Large intestine (tissue), 3 donors: Measurements from ENCODE around the gene LPCAT4. TPM values are rescaled to one million over a fixed set of nuclear protein-coding genes. Genes with fewer than 3 reads are reported as not detected.
A peak's percentile ranks its signal among the peaks of the same experiment; 100 is the strongest.

Experiments
- DNase-seq, 2 donors: peaks; one replicate each; pipeline versions ENCODE4 v3.0.0 to v3.0.0-alpha.2; 2013
- H3K27ac ChIP-seq: one replicate; pipeline ENCODE4 v1.5.1; 2013; ENCODE audit warnings: low read length
- H3K27me3 ChIP-seq: 2 replicates; pipeline ENCODE4 v1.6.1; 2013; ENCODE audit warnings: low read length; ENCODE audit not compliant: control insufficient read depth, insufficient read depth
- H3K36me3 ChIP-seq: 2 replicates; pipeline ENCODE4 v1.6.1; 2013; ENCODE audit warnings: low read length; ENCODE audit not compliant: control insufficient read depth, insufficient read depth
- H3K4me1 ChIP-seq: one replicate; pipeline ENCODE4 v1.6.1; 2013; ENCODE audit warnings: low read length; ENCODE audit not compliant: control insufficient read depth, insufficient read depth
- H3K4me3 ChIP-seq: one replicate; pipeline ENCODE4 v1.5.1; 2013; ENCODE audit warnings: low read length
- H3K9me3 ChIP-seq: one replicate; pipeline ENCODE4 v1.6.1; 2013; ENCODE audit warnings: mild to moderate bottlenecking, low read depth, low read length, moderate library complexity; ENCODE audit not compliant: control insufficient read depth
- WGBS: methylation state at CpG from one replicate; pipeline ENCODE4 v1.1.5; 2013; ENCODE audit warnings: low lambda C conversion rate; ENCODE audit not compliant: insufficient coverage; 5-methylcytosine and 5-hydroxymethylcytosine counted together
- polyA plus RNA-seq: library from polyadenylated mRNA; unstranded; fragments of 120-200 nt; gene quantifications from one replicate; pipeline ENCODE4 v1.2.1, GENCODE V29; 2013

LPCAT4 gene
- polyA plus RNA-seq, 1 donor, result 56.2 TPM

GRCh38 chr15:34330279-34330678 lies 36.7 kb downstream of the LPCAT4 start:
- no peaks in the 10 kb centered on the region for H3K36me3 ChIP-seq
- H3K9me3 ChIP-seq, result no peaks in the 10 kb centered on the region
- no CpG with 5 or more reads among the region's 5 CpGs for WGBS
- DNase-seq, result no peak
- no peak overlapping the region for H3K4me3 ChIP-seq
- H3K27ac ChIP-seq, result no peak overlapping the region
- H3K4me1 ChIP-seq, result no peaks in the 10 kb centered on the region
- H3K27me3 ChIP-seq, result no peaks in the 10 kb centered on the region

DNA sequence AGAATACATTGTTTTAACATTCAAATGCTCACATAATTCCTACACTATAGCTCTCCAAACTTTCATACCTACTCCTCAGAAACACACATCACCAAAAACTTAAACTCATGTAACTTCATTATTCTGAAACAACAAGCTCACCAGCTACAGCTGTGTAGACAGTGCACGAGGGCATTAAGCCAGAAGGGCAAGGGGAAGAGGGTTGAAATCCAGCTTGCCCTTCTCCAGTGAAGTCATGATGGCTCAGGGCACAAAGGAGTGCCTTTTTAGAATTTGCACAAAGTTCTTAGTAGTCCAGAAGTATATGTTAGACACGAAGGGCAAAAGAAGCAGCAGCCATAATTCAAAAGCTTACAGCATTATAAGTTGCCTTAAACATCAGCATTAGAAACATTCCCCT lies 38.0 kb downstream of the LPCAT4 start:
- Histone ChIP-seq H3K9me3 (no peaks in the 10 kb centered on the region), H3K36me3 (no peaks in the 10 kb centered on the region), H3K4me3 (no peak overlapping the region), H3K27ac (no peak overlapping the region), H3K27me3 (no peaks in the 10 kb centered on the region), H3K4me1 (no peaks in the 10 kb centered on the region)
- DNase-seq, result no peak
- WGBS, result 83% methylated on average over 2 of the region's 2 CpGs

GRCh38 chr15:34327906-34328305 lies 39.1 kb downstream of the LPCAT4 start:
- no peak for DNase-seq
- Histone ChIP-seq H3K9me3 (no peaks in the 10 kb centered on the region), H3K4me1 (no peaks in the 10 kb centered on the region), H3K27ac (no peak overlapping the region), H3K36me3 (no peaks in the 10 kb centered on the region), H3K4me3 (no peak overlapping the region), H3K27me3 (no peaks in the 10 kb centered on the region)
- WGBS, result 80% methylated on average over 3 of the region's 4 CpGs

GRCh38 chr15:34325368-34325767 lies 41.6 kb downstream of the LPCAT4 start:
- DNase-seq, result no peak
- no peaks in the 10 kb centered on the region for H3K27me3 ChIP-seq
- H3K9me3 ChIP-seq, result no peaks in the 10 kb centered on the region
- no peak overlapping the region for H3K4me3 ChIP-seq
- H3K27ac ChIP-seq, result no peak overlapping the region
- no peaks in the 10 kb centered on the region for H3K4me1 ChIP-seq
- no peaks in the 10 kb centered on the region for H3K36me3 ChIP-seq

- Histone ChIP-seq H3K4me1 (no peaks in the 10 kb centered on the region), H3K36me3 (no peaks in the 10 kb centered on the region), H3K27ac (no peak overlapping the region), H3K4me3 (no peak overlapping the region), H3K9me3 (no peaks in the 10 kb centered on the region), H3K27me3 (no peaks in the 10 kb centered on the region)
- WGBS, result no CpG with 5 or more reads among the region's 1 CpG
- no peak for DNase-seq
Measured at GRCh38 chr15:34324933-34325332, 42.1 kb downstream of the LPCAT4 start.

DNA sequence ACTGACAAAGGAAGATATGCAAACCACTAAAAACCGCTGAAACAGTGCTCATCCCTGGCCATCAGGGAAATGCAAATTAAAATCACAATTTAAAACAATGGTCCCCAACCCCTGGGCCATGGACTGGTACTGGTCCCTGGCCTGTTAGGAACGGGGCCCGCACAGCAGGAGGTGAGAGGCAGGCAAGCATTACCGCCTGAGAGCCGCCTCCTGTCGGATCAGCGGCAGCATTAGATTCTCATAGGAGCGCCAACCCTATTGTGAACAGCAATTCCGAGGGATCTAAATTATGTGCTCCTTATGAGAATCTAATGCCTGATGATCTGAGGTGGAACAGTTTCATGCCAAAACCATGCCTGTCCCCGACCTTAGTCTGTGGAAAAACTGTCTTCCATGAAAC lies 43.8 kb downstream of the LPCAT4 start:
- Histone ChIP-seq H3K4me1 (no peaks in the 10 kb centered on the region), H3K27me3 (no peaks in the 10 kb centered on the region), H3K4me3 (no peak overlapping the region), H3K9me3 (no peaks in the 10 kb centered on the region), H3K36me3 (no peaks in the 10 kb centered on the region), H3K27ac (no peak overlapping the region)
- no peak for DNase-seq
- 100% methylated on average over 1 of the region's 10 CpGs for WGBS

GRCh38 chr15:34318277-34319079 lies 48.5 kb downstream of the LPCAT4 start:
- H3K4me3 ChIP-seq, result peak overlapping the region; percentile 56
- no peaks in the 10 kb centered on the region for H3K9me3 ChIP-seq
- no peaks in the 10 kb centered on the region for H3K27me3 ChIP-seq
- peak overlapping the region; percentile 76 for H3K27ac ChIP-seq
- no peaks in the 10 kb centered on the region for H3K4me1 ChIP-seq
- DNase-seq, result peak; percentile 74 to 90
- H3K36me3 ChIP-seq, result peaks cover 2% of the 10 kb centered on the region
- no CpG with 5 or more reads among the region's 10 CpGs for WGBS

DNA sequence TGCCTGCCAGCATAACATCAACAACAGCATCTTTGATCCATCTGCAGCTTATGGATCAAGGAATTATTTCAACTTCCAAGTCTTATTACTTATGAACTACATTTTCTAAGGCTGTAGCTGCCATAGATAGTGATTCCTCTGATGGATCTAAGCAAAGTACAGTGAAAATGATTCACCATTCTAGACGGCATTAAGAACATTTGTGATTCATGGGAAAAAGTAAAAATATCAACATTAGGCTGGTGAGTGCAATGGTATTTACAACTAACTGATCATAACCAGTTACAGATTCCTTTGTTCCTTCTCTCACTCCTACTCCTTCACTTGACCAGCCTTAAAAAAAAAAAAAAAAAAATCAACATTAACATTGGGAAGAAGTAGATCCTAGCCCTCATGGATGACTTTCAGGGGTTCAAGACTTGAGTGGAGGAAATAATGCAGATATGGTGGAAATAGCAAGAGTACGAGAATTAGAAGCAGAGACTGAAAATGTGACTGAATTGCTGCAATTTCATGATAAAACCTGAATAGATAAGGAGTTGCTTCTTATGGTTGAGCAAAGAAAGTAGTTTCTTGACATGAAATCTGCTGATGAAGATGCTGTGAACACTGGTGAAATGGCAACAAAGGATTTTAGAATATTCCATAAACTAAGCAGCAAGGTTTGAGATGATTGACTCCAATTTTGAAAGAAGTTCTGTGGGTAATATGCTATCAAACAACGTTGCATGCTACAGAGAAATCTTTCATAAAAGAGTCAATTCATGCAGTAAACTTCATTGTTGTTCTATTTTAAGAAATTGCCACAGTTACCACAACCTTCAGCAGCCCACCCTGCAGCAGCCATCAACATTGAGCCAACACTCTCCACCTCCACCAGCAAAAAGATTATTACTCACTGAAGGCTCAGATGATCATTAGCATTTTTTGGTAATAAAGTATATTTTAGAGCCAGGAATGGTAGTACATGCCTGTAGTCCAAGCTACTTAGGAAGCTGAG lies 52.2 kb downstream of the LPCAT4 start:
- H3K27me3 ChIP-seq, result no peaks in the 10 kb centered on the region
- no peak for DNase-seq
- peaks cover 2% of the 10 kb centered on the region for H3K36me3 ChIP-seq
- no peaks in the 10 kb centered on the region for H3K9me3 ChIP-seq
- no peak overlapping the region for H3K4me3 ChIP-seq
- H3K4me1 ChIP-seq, result no peaks in the 10 kb centered on the region
- WGBS, result 72% methylated on average over 3 of the region's 3 CpGs
- no peak overlapping the region for H3K27ac ChIP-seq

DNA sequence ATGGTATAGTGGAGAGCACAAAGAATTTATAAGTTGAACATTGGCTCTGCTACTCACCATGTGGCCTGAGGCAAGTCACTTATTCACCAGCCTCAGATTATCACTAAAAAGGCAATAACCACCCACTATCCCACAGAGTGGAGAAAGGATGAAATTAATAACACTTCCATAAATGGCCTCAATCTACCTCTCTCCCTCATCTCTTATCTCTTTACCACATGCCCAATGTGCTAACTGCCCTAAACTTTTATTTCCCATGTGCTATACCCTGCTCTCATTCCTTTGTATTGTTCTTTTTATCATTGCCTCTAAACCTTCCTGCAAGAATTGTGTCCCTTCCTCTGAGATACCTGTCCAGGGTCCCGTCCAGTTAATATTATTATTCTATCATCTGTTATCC lies 55.4 kb downstream of the LPCAT4 start:
- Histone ChIP-seq H3K27ac (no peak overlapping the region), H3K4me3 (no peak overlapping the region), H3K9me3 (no peaks in the 10 kb centered on the region), H3K36me3 (peaks cover 2% of the 10 kb centered on the region), H3K27me3 (no peaks in the 10 kb centered on the region), H3K4me1 (no peaks in the 10 kb centered on the region)
- DNase-seq, result no peak
- 88% methylated on average over 1 of the region's 1 CpG for WGBS
